Uterus (tissue), 4 donors: Measurements from ENCODE around the gene CDKN1C. TPM values are rescaled to one million over a fixed set of nuclear protein-coding genes. Genes with fewer than 3 reads are reported as not detected.

Experiments
- DNase-seq, 2 donors: peaks; one replicate each; pipeline ENCODE4 v3.0.0-alpha.2; 2019 to 2020
- H3K27ac ChIP-seq, 2 donors: fragments of 200-600 bp; sonication (generic); 1 replicate in 1 of 2; 2 replicates in 1 of 2; pipeline ENCODE4 v1.5.1; 2016 to 2018
- H3K27me3 ChIP-seq, 2 donors: fragments of 200-600 bp; sonication (generic); one replicate each; pipeline ENCODE4 v1.5.1; 2018 to 2019; ENCODE audit warnings: control low read depth in 1 of 2
- H3K36me3 ChIP-seq, 2 donors: fragments of 200-600 bp; sonication (generic); one replicate each; pipeline ENCODE4 v1.5.1; 2019; ENCODE audit warnings: control low read depth in 1 of 2
- H3K4me1 ChIP-seq, 2 donors: fragments of 200-600 bp; sonication (generic); one replicate each; pipeline ENCODE4 v1.5.1; 2018 to 2019; ENCODE audit warnings: control low read depth in 1 of 2
- H3K4me3 ChIP-seq, 2 donors: fragments of 200-600 bp; sonication (generic); 1 replicate in 1 of 2; 2 replicates in 1 of 2; pipeline ENCODE4 v1.5.1; 2018 to 2019; ENCODE audit warnings: mild to moderate bottlenecking in 1 of 2
- H3K9me3 ChIP-seq, 2 donors: fragments of 200-600 bp; sonication (generic); one replicate each; pipeline ENCODE4 v1.5.1; 2019; ENCODE audit warnings: control low read depth in 1 of 2
- POLR2A ChIP-seq, 2 donors: fragments of 450-650 bp; IDR thresholded peaks; one replicate each; pipeline ENCODE4 v1.6.1; 2016; ENCODE audit warnings: antibody characterized with exemption in 2 of 2, mild to moderate bottlenecking in 1 of 2, moderate library complexity in 1 of 2
- intact Hi-C: fragments of 100-400 bp; cut with DNase I; formaldehyde crosslinking; loops from one replicate; pipeline ENCODE4 v1.15.1; 2023; ENCODE audit warnings: low total_unique reads
- total RNA-seq, 4 donors: library from RNA; depleted of rRNA in 3 of 4; stranded (reverse); fragments of >200 nt in 3 of 4; gene quantifications; one replicate each; pipeline versions ENCODE4 v1.1.0 to v1.2.4, GENCODE V29; 2014 to 2023
- TF ChIP-seq, protein P1 (sequence below), 4 experiments: fragments of 200-600 bp in 2 of 4; fragments of 450-650 bp in 2 of 4; sonication (generic) in 2 of 4; IDR thresholded peaks; one replicate each; pipeline ENCODE4 v1.5.1; 2016 to 2019; ENCODE audit warnings: antibody characterized with exemption in 4 of 4, mild to moderate bottlenecking in 2 of 4, moderate library complexity in 1 of 4
- donor health status: DM: yes; HTN: yes; CAD: no.

The CDKN1C gene
- total RNA-seq, 4 donors from 2014 or later = 42.0 to 213 (median 71.7) TPM

DNA sequence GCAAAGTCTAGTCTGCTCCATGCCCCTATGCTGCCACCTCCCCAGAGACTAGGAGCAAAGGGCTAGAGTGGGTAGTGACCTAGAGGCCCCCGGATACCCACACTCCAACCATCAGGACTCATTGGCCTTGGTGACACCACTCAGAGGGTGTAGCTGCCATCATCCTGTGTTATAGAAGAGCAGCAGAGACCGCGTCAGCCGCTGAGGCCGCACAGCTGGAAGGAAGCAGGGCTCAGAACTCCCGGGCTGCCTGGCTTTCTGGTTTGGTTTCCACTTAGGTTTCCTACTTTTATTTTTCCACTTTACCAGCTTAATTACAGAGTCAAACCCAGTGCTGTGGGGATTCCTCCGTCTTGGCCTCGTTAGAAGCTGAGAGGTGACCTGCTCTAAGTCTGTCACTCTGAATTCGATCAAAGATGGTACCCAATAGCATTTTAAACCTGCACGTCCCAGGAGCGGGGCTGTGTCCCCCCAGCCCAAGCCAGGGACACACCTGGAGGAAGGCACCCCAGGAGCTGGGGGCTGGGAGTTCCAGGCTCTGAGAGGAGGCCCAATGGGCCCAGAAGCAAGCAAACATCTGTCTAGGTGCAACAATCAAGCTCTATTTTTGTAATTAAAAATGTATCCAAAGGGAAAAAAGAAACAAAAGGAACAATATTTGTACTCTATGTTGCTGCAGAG is 2.1 kb upstream of the CDKN1C start:
- H3K27ac ChIP-seq = peak overlapping the region; percentile 49 to 90
- TF ChIP-seq, protein P1, sequence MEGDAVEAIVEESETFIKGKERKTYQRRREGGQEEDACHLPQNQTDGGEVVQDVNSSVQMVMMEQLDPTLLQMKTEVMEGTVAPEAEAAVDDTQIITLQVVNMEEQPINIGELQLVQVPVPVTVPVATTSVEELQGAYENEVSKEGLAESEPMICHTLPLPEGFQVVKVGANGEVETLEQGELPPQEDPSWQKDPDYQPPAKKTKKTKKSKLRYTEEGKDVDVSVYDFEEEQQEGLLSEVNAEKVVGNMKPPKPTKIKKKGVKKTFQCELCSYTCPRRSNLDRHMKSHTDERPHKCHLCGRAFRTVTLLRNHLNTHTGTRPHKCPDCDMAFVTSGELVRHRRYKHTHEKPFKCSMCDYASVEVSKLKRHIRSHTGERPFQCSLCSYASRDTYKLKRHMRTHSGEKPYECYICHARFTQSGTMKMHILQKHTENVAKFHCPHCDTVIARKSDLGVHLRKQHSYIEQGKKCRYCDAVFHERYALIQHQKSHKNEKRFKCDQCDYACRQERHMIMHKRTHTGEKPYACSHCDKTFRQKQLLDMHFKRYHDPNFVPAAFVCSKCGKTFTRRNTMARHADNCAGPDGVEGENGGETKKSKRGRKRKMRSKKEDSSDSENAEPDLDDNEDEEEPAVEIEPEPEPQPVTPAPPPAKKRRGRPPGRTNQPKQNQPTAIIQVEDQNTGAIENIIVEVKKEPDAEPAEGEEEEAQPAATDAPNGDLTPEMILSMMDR (IDR thresholded peaks at IDR 0.05) = no peak
- no peak for TF ChIP-seq POLR2A (IDR thresholded peaks at IDR 0.05)
- intact Hi-C loops = loop anchor here (10.0 kb wide), 1 partner anchor 183 kb away; no protein-coding TSS in a partner anchor
- no peaks in the 10 kb centered on the region for H3K36me3 ChIP-seq
- no peaks in the 10 kb centered on the region for H3K9me3 ChIP-seq
- no peak overlapping the region for H3K4me3 ChIP-seq
- H3K27me3 ChIP-seq = no peaks in the 10 kb centered on the region
- peak in 1 of 2 donors; percentile 31 for DNase-seq
- peaks cover 15 to 23% of the 10 kb centered on the region in 2 donors for H3K4me1 ChIP-seq

DNA sequence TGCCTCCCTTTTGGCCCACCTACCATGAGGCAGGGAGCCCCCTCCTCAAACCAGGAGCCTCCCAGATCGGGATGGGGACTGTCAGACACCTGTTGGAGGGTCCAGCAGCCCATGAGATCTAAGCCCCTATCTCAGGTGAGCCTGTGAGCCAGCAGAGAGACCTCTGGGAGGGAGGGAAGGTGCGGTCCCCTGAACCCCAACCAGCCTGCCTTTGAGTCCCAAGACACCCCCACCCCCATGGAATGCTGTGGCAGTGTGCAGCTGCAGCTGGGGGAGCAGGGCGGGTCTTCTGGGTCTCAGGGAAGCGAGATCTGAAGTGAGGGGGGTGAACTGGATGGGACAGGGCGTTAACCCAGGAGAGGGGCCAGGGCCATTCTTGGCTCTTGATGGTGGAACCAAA is 1.4 kb upstream of the CDKN1C start:
- Histone ChIP-seq H3K36me3 (no peaks in the 10 kb centered on the region), H3K4me1 (peaks cover 15 to 18% of the 10 kb centered on the region in 2 donors), H3K4me3 (no peak overlapping the region), H3K27me3 (no peaks in the 10 kb centered on the region), H3K27ac (peak overlapping the region; percentile 85 to 90), H3K9me3 (no peaks in the 10 kb centered on the region)
- intact Hi-C loops = loop anchor here (10.0 kb wide), 1 partner anchor 182 kb away; no protein-coding TSS in a partner anchor
- TF ChIP-seq, protein P1 (IDR thresholded peaks at IDR 0.05) = no peak
- DNase-seq = no peak

DNA sequence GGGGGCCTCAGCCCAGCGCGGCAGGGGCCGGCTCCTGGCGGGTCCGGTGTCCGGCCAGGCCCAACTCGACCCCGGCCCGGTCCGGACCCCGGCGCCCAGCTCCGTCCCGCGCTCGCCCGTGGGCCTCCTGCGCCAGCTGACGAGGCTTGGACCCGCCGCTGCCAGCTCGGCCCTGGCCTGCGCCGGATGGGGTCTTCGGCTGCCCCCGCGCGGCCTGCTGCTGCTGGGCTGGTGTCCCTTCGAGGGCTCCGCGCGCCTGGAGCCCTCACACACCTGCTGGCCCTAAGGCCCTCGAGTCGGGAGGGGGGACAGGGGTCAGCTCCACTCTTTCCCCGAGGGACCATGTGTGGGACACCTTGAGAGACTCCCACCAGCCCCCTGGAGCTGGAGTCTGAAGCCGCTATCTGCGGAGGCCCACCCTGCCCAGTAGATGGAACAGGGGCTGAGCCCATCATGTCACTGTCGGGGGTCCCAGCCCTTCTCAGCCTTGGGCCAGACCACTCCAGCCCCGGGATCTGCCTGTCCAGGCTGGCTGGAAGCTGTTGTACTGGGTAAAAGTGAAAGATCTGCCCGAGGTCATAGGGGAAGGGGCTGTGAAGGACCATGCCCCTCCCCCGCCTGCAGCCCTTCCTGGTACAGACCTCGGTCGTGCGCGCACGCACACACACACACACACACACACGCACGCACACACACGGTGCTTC is 768 bp upstream of the CDKN1C start:
- H3K4me1 ChIP-seq = peaks cover 9 to 12% of the 10 kb centered on the region in 2 donors
- H3K4me3 ChIP-seq = peak overlapping the region in 1 of 2 donors; percentile 47
- H3K27me3 ChIP-seq = no peaks in the 10 kb centered on the region
- H3K27ac ChIP-seq = peak overlapping the region; percentile 85 to 90
- intact Hi-C loops = loop anchor here (10.0 kb wide), 1 partner anchor 182 kb away; no protein-coding TSS in a partner anchor
- peak in 1 of 2 donors; percentile 19 for TF ChIP-seq POLR2A (IDR thresholded peaks at IDR 0.05)
- TF ChIP-seq, protein P1 (IDR thresholded peaks at IDR 0.05) = peak; percentile 22 to 51 (median 40)
- DNase-seq = peak; percentile 62 to 74
- H3K36me3 ChIP-seq = no peaks in the 10 kb centered on the region
- no peaks in the 10 kb centered on the region for H3K9me3 ChIP-seq

DNA sequence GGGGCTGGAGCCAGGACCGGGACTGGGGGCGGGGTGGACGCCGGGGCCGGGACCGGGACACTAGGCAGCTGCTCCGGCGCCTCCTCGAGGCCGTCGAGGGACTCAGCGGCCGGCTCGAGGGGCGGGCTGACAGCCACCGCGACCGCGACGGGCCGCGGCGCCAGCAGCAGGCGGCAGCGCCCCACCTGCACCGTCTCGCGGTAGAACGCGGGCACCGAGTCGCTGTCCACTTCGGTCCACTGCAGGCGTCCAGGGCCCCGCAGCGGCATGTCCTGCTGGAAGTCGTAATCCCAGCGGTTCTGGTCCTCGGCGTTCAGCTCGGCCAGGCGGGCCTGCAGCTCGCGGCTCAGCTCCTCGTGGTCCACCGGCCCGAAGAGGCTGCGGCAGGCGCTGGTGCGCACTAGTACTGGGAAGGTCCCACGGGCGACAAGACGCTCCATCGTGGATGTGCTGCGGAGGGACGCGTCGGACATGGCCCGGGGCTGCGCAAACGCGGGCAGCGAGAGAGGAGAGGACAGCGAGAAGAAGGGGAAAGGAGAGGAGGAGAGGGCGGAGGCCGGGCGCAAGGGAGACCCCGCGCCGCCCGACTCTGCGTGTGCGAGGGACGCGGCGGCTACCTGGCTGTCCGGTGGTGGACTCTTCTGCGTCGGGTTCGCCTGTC is 428 bp downstream of the CDKN1C start:
- peak; percentile 58 to 66 for DNase-seq
- TF ChIP-seq, protein P1 (IDR thresholded peaks at IDR 0.05) = peak in 3 of 4 experiments; percentile 47 to 62 (median 57)
- TF ChIP-seq POLR2A (IDR thresholded peaks at IDR 0.05) = no peak
- intact Hi-C loops = loop anchor here (10.0 kb wide), 1 partner anchor 180 kb away; no protein-coding TSS in a partner anchor
- H3K36me3 ChIP-seq = no peaks in the 10 kb centered on the region
- no peaks in the 10 kb centered on the region for H3K9me3 ChIP-seq
- peak overlapping the region; percentile 63 to 75 for H3K4me3 ChIP-seq
- no peaks in the 10 kb centered on the region for H3K27me3 ChIP-seq
- peaks cover 2 to 16% of the 10 kb centered on the region in 2 donors for H3K4me1 ChIP-seq
- H3K27ac ChIP-seq = peak overlapping the region; percentile 85 to 95
